Measurements from ENCODE around the gene OR2L13. TPM values are rescaled to one million over a fixed set of nuclear protein-coding genes. Genes with fewer than 3 reads are reported as not detected.
"Not testable (repeated sequence)": the region's sequence is repeated elsewhere in the genome, so short reads cannot be mapped to it uniquely, and the experiment has no call there.

Gene OR2L13
- total and polyA plus RNA-seq, 7 donors = not detected

DNA sequence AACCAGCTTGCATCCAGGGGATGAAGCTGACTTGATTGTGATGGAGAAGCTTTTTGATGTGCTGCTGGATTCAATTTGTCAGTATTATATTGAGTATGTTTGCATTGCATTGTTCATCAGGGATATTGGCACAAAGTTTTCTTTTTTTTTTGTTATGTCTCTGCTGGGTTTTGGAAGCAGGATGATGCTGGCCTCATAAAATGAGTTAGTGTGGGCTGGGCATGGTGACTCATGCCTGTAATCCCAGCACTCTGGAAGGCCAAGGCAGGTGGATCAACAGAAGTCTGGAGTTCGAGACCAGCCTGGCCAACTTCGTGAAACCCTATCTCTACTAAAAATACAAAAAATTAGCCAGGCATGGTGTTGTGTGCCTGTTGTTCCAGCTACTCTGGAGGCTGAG is 39.7 kb upstream of the OR2L13 start:
- no peak for DNase-seq
- Histone ChIP-seq H3K9me3 (peaks cover 3% of the 10 kb centered on the region), H3K4me3 (no peak overlapping the region), H3K27me3 (ENCODE audit: insufficient read depth in 3 of 3, low read length in 2 of 3) (no peaks in the 10 kb centered on the region), H3K4me1 (no peaks in the 10 kb centered on the region), H3K36me3 (ENCODE audit: insufficient read depth in 1 of 2, low read depth in 1 of 2) (no peaks in the 10 kb centered on the region), H3K27ac (no peak overlapping the region)
- 56 to 64% (median 58%) methylated on average over 2 of the region's 2 CpGs for WGBS, 3 donors
- ATAC-seq = no peak
- TF ChIP-seq, protein P1, sequence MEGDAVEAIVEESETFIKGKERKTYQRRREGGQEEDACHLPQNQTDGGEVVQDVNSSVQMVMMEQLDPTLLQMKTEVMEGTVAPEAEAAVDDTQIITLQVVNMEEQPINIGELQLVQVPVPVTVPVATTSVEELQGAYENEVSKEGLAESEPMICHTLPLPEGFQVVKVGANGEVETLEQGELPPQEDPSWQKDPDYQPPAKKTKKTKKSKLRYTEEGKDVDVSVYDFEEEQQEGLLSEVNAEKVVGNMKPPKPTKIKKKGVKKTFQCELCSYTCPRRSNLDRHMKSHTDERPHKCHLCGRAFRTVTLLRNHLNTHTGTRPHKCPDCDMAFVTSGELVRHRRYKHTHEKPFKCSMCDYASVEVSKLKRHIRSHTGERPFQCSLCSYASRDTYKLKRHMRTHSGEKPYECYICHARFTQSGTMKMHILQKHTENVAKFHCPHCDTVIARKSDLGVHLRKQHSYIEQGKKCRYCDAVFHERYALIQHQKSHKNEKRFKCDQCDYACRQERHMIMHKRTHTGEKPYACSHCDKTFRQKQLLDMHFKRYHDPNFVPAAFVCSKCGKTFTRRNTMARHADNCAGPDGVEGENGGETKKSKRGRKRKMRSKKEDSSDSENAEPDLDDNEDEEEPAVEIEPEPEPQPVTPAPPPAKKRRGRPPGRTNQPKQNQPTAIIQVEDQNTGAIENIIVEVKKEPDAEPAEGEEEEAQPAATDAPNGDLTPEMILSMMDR (IDR thresholded peaks at IDR 0.05) = no peak
- intact Hi-C loops (cut with DNase I) = no loop called here

DNA sequence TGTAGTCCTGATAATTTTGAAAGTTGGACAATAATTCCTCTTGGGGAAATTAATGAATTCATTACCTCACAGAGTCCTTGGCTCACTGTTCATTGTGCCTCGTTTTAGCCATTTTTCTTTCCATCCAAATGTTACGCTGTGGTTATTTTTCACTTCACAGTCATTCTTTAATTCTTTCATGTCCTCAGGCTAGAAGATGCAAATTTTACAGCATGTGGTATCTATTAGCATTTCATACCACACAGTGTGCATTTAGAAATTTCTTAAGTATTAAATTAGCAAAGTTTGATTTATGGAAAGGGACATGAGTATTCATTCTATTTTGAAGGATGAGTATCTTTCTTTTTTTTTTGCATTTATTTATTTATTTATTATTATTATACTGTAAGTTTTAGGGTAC is 29.9 kb upstream of the OR2L13 start:
- TF ChIP-seq, protein P1 (IDR thresholded peaks at IDR 0.05) = no peak
- no peaks in the 10 kb centered on the region for H3K4me1 ChIP-seq
- ATAC-seq = no peak
- 68 to 71% (median 70%) methylated on average over 2 of the region's 2 CpGs for WGBS, 3 donors
- no peak overlapping the region for H3K4me3 ChIP-seq
- DNase-seq = no peak
- no peak overlapping the region for H3K27ac ChIP-seq
- intact Hi-C loops (cut with DNase I) = no loop called here
- no peaks in the 10 kb centered on the region for H3K27me3 ChIP-seq (ENCODE audit: insufficient read depth in 3 of 3, low read length in 2 of 3)
- no peaks in the 10 kb centered on the region for H3K9me3 ChIP-seq
- no peaks in the 10 kb centered on the region for H3K36me3 ChIP-seq (ENCODE audit: insufficient read depth in 1 of 2, low read depth in 1 of 2)

DNA sequence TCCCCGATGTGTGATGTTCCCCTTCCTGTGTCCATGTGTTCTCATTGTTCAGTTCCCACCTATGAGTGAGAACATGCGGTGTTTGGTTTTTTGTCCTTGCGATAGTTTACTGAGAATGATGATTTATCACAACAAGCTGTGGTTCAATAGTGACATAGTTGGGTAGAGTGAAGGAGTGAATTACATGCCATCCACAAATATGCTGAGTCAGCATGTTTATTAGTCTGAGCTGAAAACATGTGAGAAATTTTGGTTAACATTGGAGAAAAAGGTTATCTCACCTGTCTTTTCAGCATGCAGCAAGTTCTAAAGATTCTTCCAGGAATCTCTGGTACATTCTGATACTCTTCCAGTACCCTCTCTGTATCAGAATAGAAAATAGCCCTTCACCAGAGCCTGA is 29.4 kb upstream of the OR2L13 start:
- H3K27ac ChIP-seq = no peak overlapping the region
- ATAC-seq = no peak
- TF ChIP-seq, protein P1 (IDR thresholded peaks at IDR 0.05) = no peak
- DNase-seq = no peak
- WGBS, 3 donors = 93 to 100% (median 100%) methylated on average over 2 to 3 of the region's 3 CpGs
- H3K36me3 ChIP-seq (ENCODE audit: insufficient read depth in 1 of 2, low read depth in 1 of 2) = no peaks in the 10 kb centered on the region
- H3K9me3 ChIP-seq = no peaks in the 10 kb centered on the region
- intact Hi-C loops (cut with DNase I) = no loop called here
- no peaks in the 10 kb centered on the region for H3K4me1 ChIP-seq
- no peaks in the 10 kb centered on the region for H3K27me3 ChIP-seq (ENCODE audit: insufficient read depth in 3 of 3, low read length in 2 of 3)
- no peak overlapping the region for H3K4me3 ChIP-seq

DNA sequence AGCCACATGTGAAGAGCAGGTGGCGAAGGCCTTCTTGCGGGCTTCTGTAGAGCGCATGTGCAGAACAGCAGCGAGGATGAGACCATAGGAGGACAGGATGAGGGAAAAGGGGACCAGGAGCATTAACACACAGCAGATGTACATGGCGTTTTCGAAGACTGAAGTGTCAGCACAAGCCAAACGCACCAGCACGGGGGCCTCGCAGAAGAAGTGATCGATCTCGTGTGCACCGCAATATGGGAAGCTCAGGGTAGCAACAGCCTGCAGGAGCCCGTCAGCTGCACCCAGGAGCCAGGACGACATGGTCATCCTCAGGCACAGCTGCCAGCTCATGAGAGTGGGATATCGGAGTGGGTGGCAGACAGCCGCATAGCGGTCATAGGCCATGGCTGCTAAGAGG is 11.1 kb upstream of the OR2L13 start:
- intact Hi-C loops (cut with DNase I); DNase-seq; H3K36me3 ChIP-seq (ENCODE audit: insufficient read depth in 1 of 2, low read depth in 1 of 2); H3K27me3 ChIP-seq (ENCODE audit: insufficient read depth in 3 of 3, low read length in 2 of 3); H3K9me3 ChIP-seq; H3K4me1 ChIP-seq; ATAC-seq; H3K4me3 ChIP-seq; H3K27ac ChIP-seq: not testable (repeated sequence)
- WGBS, 3 donors = 73 to 84% (median 84%) methylated on average over 7 to 12 of the region's 17 CpGs

DNA sequence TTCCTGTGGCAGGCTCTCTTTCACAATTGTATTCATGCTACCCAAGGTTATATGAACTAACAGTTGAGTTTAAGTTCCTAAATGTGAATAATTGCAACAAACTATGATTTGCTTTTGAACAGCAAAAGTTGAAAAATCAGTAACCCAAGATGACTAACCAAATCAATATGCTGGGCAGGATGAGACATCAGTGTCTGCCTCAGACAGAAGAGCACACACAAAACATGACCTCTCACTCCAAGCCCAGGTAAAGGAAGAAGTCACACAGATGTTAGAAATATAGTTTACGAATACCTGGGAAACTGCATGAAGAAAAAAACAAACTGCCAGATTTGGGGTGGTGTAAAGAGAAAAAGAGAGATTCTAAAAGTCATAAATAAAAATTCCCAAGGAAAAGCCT is 3.5 kb downstream of the OR2L13 start:
- H3K9me3 ChIP-seq = no peaks in the 10 kb centered on the region
- ATAC-seq (no peak), DNase-seq (no peak)
- H3K36me3 ChIP-seq (ENCODE audit: insufficient read depth in 1 of 2, low read depth in 1 of 2) = no peaks in the 10 kb centered on the region
- TF ChIP-seq, protein P1 (IDR thresholded peaks at IDR 0.05) = no peak
- H3K4me1 ChIP-seq = no peaks in the 10 kb centered on the region
- no peak overlapping the region for H3K4me3 ChIP-seq
- H3K27me3 ChIP-seq (ENCODE audit: insufficient read depth in 3 of 3, low read length in 2 of 3) = no peaks in the 10 kb centered on the region
- H3K27ac ChIP-seq = no peak overlapping the region
- 57 to 76% (median 64%) methylated on average over 1 of the region's 1 CpG for WGBS, 3 donors
- intact Hi-C loops (cut with DNase I) = no loop called here
